Measurements from ENCODE around the gene ZNF282. TPM values are rescaled to one million over a fixed set of nuclear protein-coding genes. Genes with fewer than 3 reads are reported as not detected.

Gene ZNF282
- total RNA-seq, 1 donor = 10.7 TPM

DNA sequence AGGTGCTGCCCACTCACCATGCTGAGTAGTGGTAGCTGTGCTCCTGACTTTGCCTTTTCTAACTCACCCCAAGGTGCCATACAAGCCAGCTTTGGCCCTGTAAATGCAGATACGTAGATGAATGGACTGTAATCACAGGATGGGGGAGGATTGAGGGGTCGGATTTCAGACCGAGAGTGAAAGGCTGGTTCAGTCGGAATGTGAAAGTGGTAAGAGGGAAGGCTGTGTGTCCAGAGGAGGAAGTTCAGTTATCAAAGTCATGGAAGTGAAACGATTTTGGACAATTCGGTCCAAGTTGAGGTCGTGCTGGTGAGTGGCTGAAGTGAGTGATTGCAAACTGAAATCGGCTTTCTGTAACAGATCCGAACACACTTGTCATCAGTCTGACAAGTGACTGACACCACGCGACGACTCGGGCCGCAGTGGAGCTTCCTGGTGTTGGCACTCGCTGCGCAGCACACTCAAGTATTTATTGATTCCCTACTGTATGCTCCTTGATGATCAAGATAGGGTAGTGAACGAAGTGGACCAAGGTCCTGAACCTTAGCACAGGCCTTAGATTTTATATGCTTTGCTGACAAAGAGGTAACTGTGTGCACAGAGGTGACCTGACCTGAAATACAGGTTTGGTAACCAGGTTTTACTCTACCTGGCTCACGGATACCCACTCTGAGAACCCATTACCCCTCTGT, 10.5 kb downstream of the ZNF282 start:
- no peaks in the 10 kb centered on the region for H3K4me1 ChIP-seq (ENCODE audit: insufficient read depth, low read length)
- no peak overlapping the region for H3K4me3 ChIP-seq (ENCODE audit: low read length)
- H3K27me3 ChIP-seq (ENCODE audit: insufficient read depth, low read length) = no peaks in the 10 kb centered on the region
- no peaks in the 10 kb centered on the region for H3K9me3 ChIP-seq (ENCODE audit: low read depth, low read length)

- Histone ChIP-seq H3K9me3 (ENCODE audit: low read depth, low read length) (no peaks in the 10 kb centered on the region), H3K27me3 (ENCODE audit: insufficient read depth, low read length) (no peaks in the 10 kb centered on the region), H3K4me3 (ENCODE audit: low read length) (no peak overlapping the region), H3K4me1 (ENCODE audit: insufficient read depth, low read length) (no peaks in the 10 kb centered on the region)
These were observed 12.1 kb downstream of the ZNF282 start for GRCh38 chr7:149207324-149208035.

- Histone ChIP-seq H3K4me3 (ENCODE audit: low read length) (no peak overlapping the region), H3K4me1 (ENCODE audit: insufficient read depth, low read length) (no peaks in the 10 kb centered on the region), H3K27me3 (ENCODE audit: insufficient read depth, low read length) (no peaks in the 10 kb centered on the region), H3K9me3 (ENCODE audit: low read depth, low read length) (no peaks in the 10 kb centered on the region)
These were observed 14.3 kb downstream of the ZNF282 start for GRCh38 chr7:149209518-149210269.

GRCh38 chr7:149210551-149210950, 15.2 kb downstream of the ZNF282 start:
- Histone ChIP-seq H3K9me3 (ENCODE audit: low read depth, low read length) (no peaks in the 10 kb centered on the region), H3K4me3 (ENCODE audit: low read length) (no peak overlapping the region), H3K27me3 (ENCODE audit: insufficient read depth, low read length) (no peaks in the 10 kb centered on the region), H3K4me1 (ENCODE audit: insufficient read depth, low read length) (no peaks in the 10 kb centered on the region)

GRCh38 chr7:149214020-149214720, 18.8 kb downstream of the ZNF282 start:
- Histone ChIP-seq H3K4me1 (ENCODE audit: insufficient read depth, low read length) (no peaks in the 10 kb centered on the region), H3K9me3 (ENCODE audit: low read depth, low read length) (no peaks in the 10 kb centered on the region), H3K4me3 (ENCODE audit: low read length) (no peak overlapping the region), H3K27me3 (ENCODE audit: insufficient read depth, low read length) (no peaks in the 10 kb centered on the region)

DNA sequence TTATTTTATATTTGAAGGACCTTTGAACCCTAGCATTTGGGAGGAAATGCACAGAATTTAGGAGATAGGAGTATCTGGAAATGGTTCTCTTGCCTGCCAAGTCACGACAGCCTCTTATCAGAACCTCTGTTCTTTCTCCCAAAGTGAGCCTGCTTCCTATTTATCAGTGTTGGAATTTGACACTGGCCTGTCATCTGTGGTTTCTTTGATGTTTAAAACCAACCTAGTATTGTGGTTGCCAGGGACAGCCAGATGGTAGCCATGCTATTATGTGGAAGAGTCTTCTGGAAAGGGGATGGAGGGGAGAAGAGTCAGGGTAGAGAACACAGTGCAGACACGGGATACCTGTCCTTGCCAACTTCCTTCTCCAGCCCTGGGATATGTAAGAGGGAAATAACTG, 21.1 kb downstream of the ZNF282 start:
- no peaks in the 10 kb centered on the region for H3K4me1 ChIP-seq (ENCODE audit: insufficient read depth, low read length)
- H3K9me3 ChIP-seq (ENCODE audit: low read depth, low read length) = no peaks in the 10 kb centered on the region
- H3K4me3 ChIP-seq (ENCODE audit: low read length) = no peak overlapping the region
- no peaks in the 10 kb centered on the region for H3K27me3 ChIP-seq (ENCODE audit: insufficient read depth, low read length)

GRCh38 chr7:149217570-149217969, 22.2 kb downstream of the ZNF282 start:
- Histone ChIP-seq H3K4me1 (ENCODE audit: insufficient read depth, low read length) (no peaks in the 10 kb centered on the region), H3K9me3 (ENCODE audit: low read depth, low read length) (no peaks in the 10 kb centered on the region), H3K27me3 (ENCODE audit: insufficient read depth, low read length) (no peaks in the 10 kb centered on the region), H3K4me3 (ENCODE audit: low read length) (no peak overlapping the region)

GRCh38 chr7:149218469-149219420, 23.4 kb downstream of the ZNF282 start:
- Histone ChIP-seq H3K9me3 (ENCODE audit: low read depth, low read length) (no peaks in the 10 kb centered on the region), H3K4me3 (ENCODE audit: low read length) (no peak overlapping the region), H3K4me1 (ENCODE audit: insufficient read depth, low read length) (no peaks in the 10 kb centered on the region), H3K27me3 (ENCODE audit: insufficient read depth, low read length) (no peaks in the 10 kb centered on the region)

DNA sequence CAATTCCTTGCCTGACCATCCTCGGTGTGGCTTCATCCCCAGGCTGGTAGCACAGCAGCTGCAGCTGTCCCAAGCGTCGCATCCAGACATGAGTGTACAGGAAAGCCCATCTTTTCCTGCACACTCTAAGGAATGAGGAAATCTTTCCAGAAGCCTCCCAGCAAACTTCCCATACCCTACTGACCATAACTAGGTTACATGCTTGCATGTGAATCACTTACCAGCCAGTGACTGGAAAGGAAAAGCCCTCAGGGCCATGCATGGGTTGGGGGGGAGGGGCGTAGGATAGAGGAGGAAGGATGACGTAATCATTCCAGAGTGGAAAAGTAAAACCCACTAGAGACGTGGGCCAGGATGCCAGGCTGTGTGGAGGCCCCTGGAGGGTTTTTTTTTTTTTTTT, 25.2 kb downstream of the ZNF282 start:
- H3K27me3 ChIP-seq (ENCODE audit: insufficient read depth, low read length) = no peaks in the 10 kb centered on the region
- no peak overlapping the region for H3K4me3 ChIP-seq (ENCODE audit: low read length)
- no peaks in the 10 kb centered on the region for H3K9me3 ChIP-seq (ENCODE audit: low read depth, low read length)
- no peaks in the 10 kb centered on the region for H3K4me1 ChIP-seq (ENCODE audit: insufficient read depth, low read length)

GRCh38 chr7:149223176-149223575, 27.8 kb downstream of the ZNF282 start:
- Histone ChIP-seq H3K4me1 (ENCODE audit: insufficient read depth, low read length) (no peaks in the 10 kb centered on the region), H3K4me3 (ENCODE audit: low read length) (no peak overlapping the region), H3K27me3 (ENCODE audit: insufficient read depth, low read length) (no peaks in the 10 kb centered on the region), H3K9me3 (ENCODE audit: low read depth, low read length) (no peaks in the 10 kb centered on the region)

GRCh38 chr7:149223761-149224160, 28.4 kb downstream of the ZNF282 start:
- Histone ChIP-seq H3K4me1 (ENCODE audit: insufficient read depth, low read length) (no peaks in the 10 kb centered on the region), H3K27me3 (ENCODE audit: insufficient read depth, low read length) (no peaks in the 10 kb centered on the region), H3K4me3 (ENCODE audit: low read length) (no peak overlapping the region), H3K9me3 (ENCODE audit: low read depth, low read length) (no peaks in the 10 kb centered on the region)

GRCh38 chr7:149224352-149224751, 29.0 kb downstream of the ZNF282 start:
- no peak overlapping the region for H3K4me3 ChIP-seq (ENCODE audit: low read length)
- H3K9me3 ChIP-seq (ENCODE audit: low read depth, low read length) = no peaks in the 10 kb centered on the region
- no peaks in the 10 kb centered on the region for H3K4me1 ChIP-seq (ENCODE audit: insufficient read depth, low read length)
- H3K27me3 ChIP-seq (ENCODE audit: insufficient read depth, low read length) = no peaks in the 10 kb centered on the region

DNA sequence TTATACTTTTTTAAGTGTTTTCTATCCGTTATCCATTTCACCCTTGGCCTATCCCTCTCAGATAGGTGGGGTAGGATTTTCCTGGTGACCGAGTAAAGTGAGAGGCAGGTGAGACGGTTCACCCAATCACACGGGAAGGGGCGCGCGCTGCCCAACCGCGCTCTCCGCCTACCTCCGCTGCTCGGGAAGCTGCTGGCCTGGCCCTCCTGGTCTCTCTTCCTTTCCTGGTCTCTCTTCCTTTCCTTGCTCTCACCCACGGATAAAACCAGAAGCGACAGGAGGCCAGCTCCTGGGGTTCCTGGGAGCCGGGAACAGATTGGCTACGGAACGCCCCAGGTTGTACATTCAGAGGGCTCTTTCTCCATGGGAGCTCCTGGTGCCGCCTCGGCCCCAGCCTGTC, 29.8 kb downstream of the ZNF282 start:
- no peaks in the 10 kb centered on the region for H3K4me1 ChIP-seq (ENCODE audit: insufficient read depth, low read length)
- H3K9me3 ChIP-seq (ENCODE audit: low read depth, low read length) = no peaks in the 10 kb centered on the region
- no peaks in the 10 kb centered on the region for H3K27me3 ChIP-seq (ENCODE audit: insufficient read depth, low read length)
- no peak overlapping the region for H3K4me3 ChIP-seq (ENCODE audit: low read length)

DNA sequence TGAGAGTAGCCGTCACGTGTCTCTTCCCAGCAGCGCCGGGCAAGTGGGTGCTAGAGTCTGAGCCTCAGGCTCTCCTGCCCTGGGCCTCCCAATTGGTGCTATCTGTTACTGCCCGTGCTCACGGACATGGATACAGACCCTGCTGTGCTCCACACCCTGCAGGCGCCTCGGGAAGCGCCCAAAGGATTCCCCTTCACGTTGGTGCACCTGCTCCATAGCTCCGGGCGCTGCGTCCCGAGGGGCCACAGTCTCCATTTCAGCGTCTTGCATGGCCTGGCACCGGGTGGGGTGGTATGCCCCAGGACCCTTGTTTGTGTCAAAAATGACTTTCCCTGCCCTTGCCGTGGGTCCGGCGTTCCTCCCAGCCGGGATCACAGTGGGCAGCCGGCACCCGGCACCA, 30.3 kb downstream of the ZNF282 start:
- no peaks in the 10 kb centered on the region for H3K4me1 ChIP-seq (ENCODE audit: insufficient read depth, low read length)
- H3K27me3 ChIP-seq (ENCODE audit: insufficient read depth, low read length) = no peaks in the 10 kb centered on the region
- no peaks in the 10 kb centered on the region for H3K9me3 ChIP-seq (ENCODE audit: low read depth, low read length)
- no peak overlapping the region for H3K4me3 ChIP-seq (ENCODE audit: low read length)
